ENCODE data around the gene GPR25. TPM values are rescaled to one million over a fixed set of nuclear protein-coding genes. Genes with fewer than 3 reads are reported as not detected.

The GPR25 gene
- total and polyA plus RNA-seq, 10 of the 15 experiments (the other 5 are each of a cell fraction or from before 2014, with no cell fraction given), result not detected

DNA sequence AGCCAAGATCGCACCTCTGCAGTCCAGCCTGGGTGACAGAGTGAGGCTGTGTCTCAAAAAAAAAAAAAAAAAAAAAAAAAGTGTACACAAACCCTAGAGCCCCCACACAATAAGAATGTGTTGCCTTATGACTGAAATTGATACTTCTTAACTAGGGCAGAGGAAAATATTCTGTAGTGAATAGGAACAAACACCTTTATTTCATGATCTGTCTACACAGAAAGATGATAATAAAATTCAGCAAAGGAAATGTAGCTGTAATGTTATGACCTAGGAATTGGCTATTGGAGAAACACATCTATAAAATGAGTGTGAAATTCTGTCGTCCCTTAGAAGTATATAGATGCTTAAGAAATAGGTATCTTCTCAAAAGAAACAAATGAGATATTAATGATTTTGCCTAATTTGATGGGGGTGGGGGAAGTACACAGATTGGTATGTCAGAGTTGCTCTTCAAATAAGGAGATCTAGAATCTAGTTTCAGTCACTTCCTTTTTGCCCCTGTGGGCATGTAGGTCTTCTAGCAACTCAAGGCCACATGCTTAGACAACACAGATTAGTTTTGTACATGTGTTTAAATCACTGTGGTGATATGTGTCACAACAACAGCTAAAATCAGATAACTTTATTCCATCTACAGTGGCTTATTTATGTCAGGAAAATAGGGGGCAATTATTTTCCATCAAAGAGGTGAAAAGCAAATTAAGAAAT, 10.7 kb upstream of the GPR25 start:
- no peaks in the 10 kb centered on the region for H3K79me2 ChIP-seq (ENCODE audit: control insufficient read depth, insufficient read depth, low read length)
- no peak overlapping the region for H2AFZ ChIP-seq (ENCODE audit: control insufficient read depth, low read depth, low read length)
- H3K36me3 ChIP-seq (ENCODE audit: control insufficient read depth in 2 of 2, insufficient read depth in 2 of 2, low read length in 1 of 2), result 0 out of 4 replicates have a peak, but pooled peaks cover 0 to 4% of the 10 kb centered on the region in 2 experiments
- peak overlapping the region; percentile 76 for H3K27ac ChIP-seq (ENCODE audit: control insufficient read depth, insufficient read depth)
- TSS peak; percentile 43 for BruUV-seq (replicated peaks)
- intact Hi-C loops (cut with micrococcal nuclease; ENCODE audit: unreplicated experiment) (loop anchor here (1.0 kb wide), 2 partner anchors 13 to 16 kb away; no protein-coding TSS in a partner anchor), in situ Hi-C loops (cut with MboI) (no loop called here)
- ChIA-PET POLR2A (interaction anchor here (0.7 to 1.6 kb wide), 9 partner anchors 16 to 174 kb away, joined by 3 to 12 read pairs (median 5); no protein-coding TSS in a partner anchor), RAD21 (ENCODE audit: unreplicated experiment) (interaction anchor here (0.7 to 7.2 kb wide), 10 partner anchors 17 to 534 kb away, joined by 3 to 125 read pairs (median 5); partner anchors contain the start of gene KIF14), SMC1A (ENCODE audit: uncharacterized antibody, unreplicated experiment) (interaction anchor here (0.6 to 16.6 kb wide), 15 partner anchors 10 to 235 kb away, joined by 3 to 208 read pairs (median 6); no protein-coding TSS in a partner anchor), CTCF (interaction anchor here (1.0 to 7.7 kb wide), 9 partner anchors 15 to 303 kb away, joined by 3 to 73 read pairs (median 4); no protein-coding TSS in a partner anchor)
- 2% methylated on average over 2 of the region's 2 CpGs for WGBS (ENCODE audit: insufficient coverage, insufficient replicate concordance, low lambda C conversion rate, missing lambda C conversion rate)
- ATAC-seq, result peak; percentile 70
- no peaks in the 10 kb centered on the region for H4K20me1 ChIP-seq (ENCODE audit: control insufficient read depth, insufficient read depth)
- peak overlapping the region; percentile 56; the same call in 1 of the 2 replicates for H3K4me2 ChIP-seq (ENCODE audit: control insufficient read depth, insufficient read depth)
- no peak for DNase-seq (ENCODE audit: low read depth, low spot score)
- no peak overlapping the region for H3K4me3 ChIP-seq
- no peaks in the 10 kb centered on the region for H3K27me3 ChIP-seq (replicated peaks in 1 of 2; ENCODE audit: control insufficient read depth in 2 of 2, insufficient read depth in 2 of 2, low read length in 1 of 2)
- FAIRE-seq, result no peak
- peak overlapping the region; percentile 39; the same call in 1 of the 2 replicates for H3K9ac ChIP-seq (ENCODE audit: control insufficient read depth, insufficient read depth, low read length)
- H3K9me3 ChIP-seq (replicated peaks; ENCODE audit: control insufficient read depth, insufficient read depth, low read length), result no peaks in the 10 kb centered on the region
- peaks cover 39% of the 10 kb centered on the region for H3K4me1 ChIP-seq (ENCODE audit: control insufficient read depth, insufficient read depth, low read length)
- TF ChIP-seq ZNF207 (IDR thresholded peaks at IDR 0.05; ENCODE audit: borderline replicate concordance) (no peak), NBN (IDR thresholded peaks at IDR 0.05) (peak; percentile 78), PAX5 (IDR thresholded peaks at IDR 0.05; ENCODE audit: borderline replicate concordance, low read depth, low read length) (no peak), ZSCAN29 (IDR thresholded peaks at IDR 0.05) (no peak), RAD51 (IDR thresholded peaks at IDR 0.05) (no peak), BRCA1 (IDR thresholded peaks at IDR 0.05; ENCODE audit: low read depth, low read length) (no peak), IKZF2 (IDR thresholded peaks at IDR 0.05) (peak in 1 of 2 experiments; percentile 57; a peak in 1 of 4 replicates)
- TF ChIP-seq, protein P1, sequence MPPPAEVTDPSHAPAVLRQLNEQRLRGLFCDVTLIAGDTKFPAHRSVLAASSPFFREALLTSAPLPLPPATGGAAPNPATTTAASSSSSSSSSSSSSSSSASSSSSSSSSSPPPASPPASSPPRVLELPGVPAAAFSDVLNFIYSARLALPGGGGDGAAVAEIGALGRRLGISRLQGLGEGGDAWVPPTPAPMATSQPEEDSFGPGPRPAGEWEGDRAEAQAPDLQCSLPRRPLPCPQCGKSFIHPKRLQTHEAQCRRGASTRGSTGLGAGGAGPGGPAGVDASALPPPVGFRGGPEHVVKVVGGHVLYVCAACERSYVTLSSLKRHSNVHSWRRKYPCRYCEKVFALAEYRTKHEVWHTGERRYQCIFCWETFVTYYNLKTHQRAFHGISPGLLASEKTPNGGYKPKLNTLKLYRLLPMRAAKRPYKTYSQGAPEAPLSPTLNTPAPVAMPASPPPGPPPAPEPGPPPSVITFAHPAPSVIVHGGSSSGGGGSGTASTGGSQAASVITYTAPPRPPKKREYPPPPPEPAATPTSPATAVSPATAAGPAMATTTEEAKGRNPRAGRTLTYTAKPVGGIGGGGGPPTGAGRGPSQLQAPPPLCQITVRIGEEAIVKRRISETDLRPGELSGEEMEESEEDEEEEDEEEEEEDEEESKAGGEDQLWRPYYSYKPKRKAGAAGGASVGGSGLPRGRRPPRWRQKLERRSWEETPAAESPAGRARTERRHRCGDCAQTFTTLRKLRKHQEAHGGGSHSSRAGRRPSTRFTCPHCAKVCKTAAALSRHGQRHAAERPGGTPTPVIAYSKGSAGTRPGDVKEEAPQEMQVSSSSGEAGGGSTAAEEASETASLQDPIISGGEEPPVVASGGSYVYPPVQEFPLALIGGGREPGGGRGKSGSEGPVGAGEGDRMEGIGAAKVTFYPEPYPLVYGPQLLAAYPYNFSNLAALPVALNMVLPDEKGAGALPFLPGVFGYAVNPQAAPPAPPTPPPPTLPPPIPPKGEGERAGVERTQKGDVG (CRISPR knock-in tag; IDR thresholded peaks at IDR 0.05), result no peak
- TF ChIP-seq, protein P2, sequence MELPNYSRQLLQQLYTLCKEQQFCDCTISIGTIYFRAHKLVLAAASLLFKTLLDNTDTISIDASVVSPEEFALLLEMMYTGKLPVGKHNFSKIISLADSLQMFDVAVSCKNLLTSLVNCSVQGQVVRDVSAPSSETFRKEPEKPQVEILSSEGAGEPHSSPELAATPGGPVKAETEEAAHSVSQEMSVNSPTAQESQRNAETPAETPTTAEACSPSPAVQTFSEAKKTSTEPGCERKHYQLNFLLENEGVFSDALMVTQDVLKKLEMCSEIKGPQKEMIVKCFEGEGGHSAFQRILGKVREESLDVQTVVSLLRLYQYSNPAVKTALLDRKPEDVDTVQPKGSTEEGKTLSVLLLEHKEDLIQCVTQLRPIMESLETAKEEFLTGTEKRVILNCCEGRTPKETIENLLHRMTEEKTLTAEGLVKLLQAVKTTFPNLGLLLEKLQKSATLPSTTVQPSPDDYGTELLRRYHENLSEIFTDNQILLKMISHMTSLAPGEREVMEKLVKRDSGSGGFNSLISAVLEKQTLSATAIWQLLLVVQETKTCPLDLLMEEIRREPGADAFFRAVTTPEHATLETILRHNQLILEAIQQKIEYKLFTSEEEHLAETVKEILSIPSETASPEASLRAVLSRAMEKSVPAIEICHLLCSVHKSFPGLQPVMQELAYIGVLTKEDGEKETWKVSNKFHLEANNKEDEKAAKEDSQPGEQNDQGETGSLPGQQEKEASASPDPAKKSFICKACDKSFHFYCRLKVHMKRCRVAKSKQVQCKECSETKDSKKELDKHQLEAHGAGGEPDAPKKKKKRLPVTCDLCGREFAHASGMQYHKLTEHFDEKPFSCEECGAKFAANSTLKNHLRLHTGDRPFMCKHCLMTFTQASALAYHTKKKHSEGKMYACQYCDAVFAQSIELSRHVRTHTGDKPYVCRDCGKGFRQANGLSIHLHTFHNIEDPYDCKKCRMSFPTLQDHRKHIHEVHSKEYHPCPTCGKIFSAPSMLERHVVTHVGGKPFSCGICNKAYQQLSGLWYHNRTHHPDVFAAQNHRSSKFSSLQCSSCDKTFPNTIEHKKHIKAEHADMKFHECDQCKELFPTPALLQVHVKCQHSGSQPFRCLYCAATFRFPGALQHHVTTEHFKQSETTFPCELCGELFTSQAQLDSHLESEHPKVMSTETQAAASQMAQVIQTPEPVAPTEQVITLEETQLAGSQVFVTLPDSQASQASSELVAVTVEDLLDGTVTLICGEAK (IDR thresholded peaks at IDR 0.05; ENCODE audit: borderline replicate concordance), result peak; percentile 66; the same call in 1 of the 2 replicates
- TF ChIP-seq, protein P3, sequence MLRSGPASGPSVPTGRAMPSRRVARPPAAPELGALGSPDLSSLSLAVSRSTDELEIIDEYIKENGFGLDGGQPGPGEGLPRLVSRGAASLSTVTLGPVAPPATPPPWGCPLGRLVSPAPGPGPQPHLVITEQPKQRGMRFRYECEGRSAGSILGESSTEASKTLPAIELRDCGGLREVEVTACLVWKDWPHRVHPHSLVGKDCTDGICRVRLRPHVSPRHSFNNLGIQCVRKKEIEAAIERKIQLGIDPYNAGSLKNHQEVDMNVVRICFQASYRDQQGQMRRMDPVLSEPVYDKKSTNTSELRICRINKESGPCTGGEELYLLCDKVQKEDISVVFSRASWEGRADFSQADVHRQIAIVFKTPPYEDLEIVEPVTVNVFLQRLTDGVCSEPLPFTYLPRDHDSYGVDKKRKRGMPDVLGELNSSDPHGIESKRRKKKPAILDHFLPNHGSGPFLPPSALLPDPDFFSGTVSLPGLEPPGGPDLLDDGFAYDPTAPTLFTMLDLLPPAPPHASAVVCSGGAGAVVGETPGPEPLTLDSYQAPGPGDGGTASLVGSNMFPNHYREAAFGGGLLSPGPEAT (IDR thresholded peaks at IDR 0.05; ENCODE audit: low read depth), result peak; percentile 75; the same call in 1 of the 2 replicates
